IMR-90 (cell line): ENCODE data around the gene SAA1. TPM values are rescaled to one million over a fixed set of nuclear protein-coding genes. Genes with fewer than 3 reads are reported as not detected.

Experiments
- ATAC-seq: fragments of 200-7000 bp; cut with Tn5 transposase; 2 replicates; pipeline ENCODE4 v1.9.1; 2020; ENCODE audit warnings: low read depth, mild to moderate bottlenecking, moderate library complexity
- BruUV-seq: library from RNA; stranded (reverse); fragments of 400-500 nt; replicated peaks from 2 replicates; lab custom pipeline; 2021; lab: Mats Ljungman, UMichigan
- CTCF ChIA-PET: fragments of 300-600 bp; formaldehyde crosslinking; extraction: SDS; loops from one replicate; lab custom pipeline; 2021; ENCODE audit warnings: antibody characterized with exemption; lab: Yijun Ruan, JAX
- POLR2A ChIA-PET: fragments of 300-600 bp; sonication (Branson Sonifier 250); formaldehyde crosslinking; loops from one replicate; lab custom pipeline; 2022; ENCODE audit warnings: antibody characterized with exemption; ENCODE audit not compliant: unreplicated experiment; lab: Charles Lee
- DNase-seq: peaks from one replicate; pipeline ENCODE4 v3.0.0; 2013
- H2AFZ ChIP-seq: replicated peaks from 2 replicates; pipeline ENCODE3; 2013; ENCODE audit warnings: low read length, mild to moderate bottlenecking; ENCODE audit not compliant: poor library complexity
- H2AK5ac ChIP-seq: 2 replicates; pipeline ENCODE4 v1.6.1; 2013; ENCODE audit warnings: low read depth, low read length, inconsistent platforms
- H2AK9ac ChIP-seq: replicated peaks from 2 replicates; pipeline ENCODE3; 2013; ENCODE audit warnings: mild to moderate bottlenecking, low read depth, low read length, moderate library complexity; ENCODE audit not compliant: poor library complexity
- H2BK120ac ChIP-seq: 2 replicates; pipeline ENCODE4 v1.6.1; 2013; ENCODE audit warnings: low read depth, low read length, inconsistent platforms
- H2BK15ac ChIP-seq: 3 replicates; pipeline ENCODE4 v1.6.1; 2013; ENCODE audit warnings: low read depth, low read length, inconsistent platforms
- H2BK20ac ChIP-seq: 2 replicates; pipeline ENCODE4 v1.6.1; 2013; ENCODE audit warnings: low read depth, mild to moderate bottlenecking, inconsistent platforms, low read length, moderate library complexity
- H2BK5ac ChIP-seq: 2 replicates; pipeline ENCODE4 v1.6.1; 2013; ENCODE audit warnings: mild to moderate bottlenecking, low read depth, low read length, inconsistent platforms; ENCODE audit not compliant: poor library complexity, severe bottlenecking
- H3K14ac ChIP-seq: replicated peaks from 2 replicates; pipeline ENCODE4 v1.6.1; 2013; ENCODE audit warnings: low read depth, low read length, inconsistent platforms
- H3K18ac ChIP-seq: 2 replicates; pipeline ENCODE4 v1.6.1; 2013; ENCODE audit warnings: low read depth, low read length, control low read depth
- H3K23ac ChIP-seq: 2 replicates; pipeline ENCODE4 v1.6.1; 2013; ENCODE audit warnings: low read depth, low read length, inconsistent platforms
- H3K27ac ChIP-seq: 2 replicates; pipeline ENCODE4 v1.5.1; 2013; ENCODE audit warnings: mild to moderate bottlenecking, control low read depth, low read length; ENCODE audit not compliant: insufficient read depth
- H3K27me3 ChIP-seq: 2 replicates; pipeline ENCODE4 v1.6.1; 2013; ENCODE audit warnings: low read length; ENCODE audit not compliant: control insufficient read depth, insufficient read depth
- H3K36me3 ChIP-seq: 2 replicates; pipeline ENCODE4 v1.6.1; 2013; ENCODE audit warnings: low read length, mixed read lengths; ENCODE audit not compliant: control insufficient read depth, insufficient read depth
- H3K4ac ChIP-seq: 2 replicates; pipeline ENCODE4 v1.6.1; 2013; ENCODE audit warnings: low read depth, low read length, inconsistent platforms
- H3K4me1 ChIP-seq: 2 replicates; pipeline ENCODE4 v1.6.1; 2013; ENCODE audit warnings: low read length, mixed read lengths; ENCODE audit not compliant: control insufficient read depth, insufficient read depth
- H3K4me2 ChIP-seq: 2 replicates; pipeline ENCODE4 v1.6.1; 2013; ENCODE audit warnings: low read depth, mild to moderate bottlenecking, control low read depth, low read length, moderate library complexity
- H3K4me3 ChIP-seq: 2 replicates; pipeline ENCODE4 v1.5.1; 2013; ENCODE audit warnings: low read depth, mild to moderate bottlenecking, control low read depth, low read length, moderate library complexity; ENCODE audit not compliant: insufficient read depth
- H3K56ac ChIP-seq: 2 replicates; pipeline ENCODE4 v1.6.1; 2013; ENCODE audit warnings: low read length, inconsistent platforms; ENCODE audit not compliant: insufficient read depth; ENCODE audit errors: extremely low read depth
- H3K79me1 ChIP-seq, 2 experiments: 2 replicates each; pipeline ENCODE4 v1.6.1; 2013; ENCODE audit warnings: low read length in 2 of 2, inconsistent platforms in 1 of 2, low read depth in 1 of 2
- H3K9ac ChIP-seq: 2 replicates; pipeline ENCODE4 v1.6.1; 2013; ENCODE audit warnings: low read depth, low read length, control low read depth
- H3K9me1 ChIP-seq: 2 replicates; pipeline ENCODE4 v1.6.1; 2013; ENCODE audit warnings: low read length, inconsistent platforms; ENCODE audit not compliant: insufficient read depth
- H3K9me3 ChIP-seq: 2 replicates; pipeline ENCODE4 v1.6.1; 2013; ENCODE audit warnings: low read length; ENCODE audit not compliant: control insufficient read depth, insufficient read depth
- H4K20me1 ChIP-seq: 2 replicates; pipeline ENCODE4 v1.6.1; 2013; ENCODE audit warnings: low read length, inconsistent platforms; ENCODE audit not compliant: insufficient read depth
- H4K5ac ChIP-seq: 2 replicates; pipeline ENCODE4 v1.6.1; 2013; ENCODE audit warnings: mild to moderate bottlenecking, low read depth, low read length, control low read depth
- H4K8ac ChIP-seq, 2 experiments: 2 replicates each; pipeline ENCODE4 v1.6.1; 2013; ENCODE audit warnings: low read depth in 2 of 2, low read length in 2 of 2, control low read depth in 1 of 2, inconsistent platforms in 1 of 2
- H4K91ac ChIP-seq: 2 replicates; pipeline ENCODE4 v1.6.1; 2013; ENCODE audit warnings: low read depth, low read length, inconsistent platforms; ENCODE audit not compliant: insufficient read depth
- CEBPB ChIP-seq: IDR thresholded peaks from 2 replicates; pipeline ENCODE4 v1.6.1; 2012; ENCODE audit warnings: low read depth, low read length, improper control_type of control experiment
- CHD1 ChIP-seq: IDR thresholded peaks from 2 replicates; pipeline ENCODE4 v1.6.1; 2012; ENCODE audit warnings: low read depth, low read length, improper control_type of control experiment
- MAFK ChIP-seq: IDR thresholded peaks from 2 replicates; pipeline ENCODE4 v1.6.1; 2012; ENCODE audit warnings: low read depth, low read length, improper control_type of control experiment
- RCOR1 ChIP-seq: IDR thresholded peaks from 2 replicates; pipeline ENCODE4 v1.6.1; 2012; ENCODE audit warnings: mild to moderate bottlenecking, low read length, improper control_type of control experiment; ENCODE audit not compliant: insufficient replicate concordance
- USF2 ChIP-seq: fragments of 150-350 bp; IDR thresholded peaks from 2 replicates; pipeline ENCODE4 v1.6.1; 2017; ENCODE audit warnings: mild to moderate bottlenecking, antibody characterized with exemption, low read length, low read depth
- dilution Hi-C: fragments of 300-500 bp; cut with HindIII; formaldehyde crosslinking; loops from one replicate; pipeline ENCODE4 v1.14.3; 2018; ENCODE audit warnings: low sequenced_read_pairs; ENCODE audit not compliant: unreplicated experiment
- in situ Hi-C: fragments of 300-500 bp; cut with MboI; formaldehyde crosslinking; loops from 3 replicates; pipeline ENCODE4 v1.14.3; 2019; ENCODE audit warnings: low sequenced_read_pairs, inconsistent platforms, mixed read lengths
- intact Hi-C: fragments of 100-400 bp; cut with micrococcal nuclease; formaldehyde crosslinking; loops from 2 replicates; pipeline ENCODE4 v1.10.0; 2022
- polyA plus RNA-seq, 3 experiments: library from polyadenylated mRNA; depleted of rRNA; stranded (reverse); fragments of >200 nt; gene quantifications; 2 replicates each; pipeline ENCODE4 v1.2.3, GENCODE V29; 2012; ENCODE audit warnings: low replicate concordance in 1 of 3
- total RNA-seq: library from RNA; depleted of rRNA; stranded (reverse); fragments of >200 nt; gene quantifications from 2 replicates; pipeline ENCODE4 v1.2.3, GENCODE V29; 2012

The SAA1 gene
- total and polyA plus RNA-seq, 2 of the 4 experiments (the other 2 are of a cell fraction): not detected

- Histone ChIP-seq H3K4ac (no peak overlapping the region), H3K4me3 (no peak overlapping the region), H3K9me3 (no peaks in the 10 kb centered on the region), H2AK5ac (no peak overlapping the region), H3K4me2 (no peak overlapping the region), H3K14ac (no peak overlapping the region), H4K91ac (no peak overlapping the region), H3K27ac (no peak overlapping the region), H4K20me1 (no peaks in the 10 kb centered on the region), H3K79me1 (no peaks in the 10 kb centered on the region), H2BK20ac (no peak overlapping the region), H2AK9ac (no peak overlapping the region), H3K9me1 (no peaks in the 10 kb centered on the region), H2AFZ (no peak overlapping the region), H3K4me1 (no peaks in the 10 kb centered on the region), H3K18ac (no peak overlapping the region), H3K36me3 (peaks cover 12% of the 10 kb centered on the region), H4K8ac (no peak overlapping the region), H3K27me3 (no peaks in the 10 kb centered on the region), H2BK15ac (no peak overlapping the region), H3K9ac (no peak overlapping the region), H3K56ac (no peak overlapping the region), H3K23ac (no peak overlapping the region), H2BK5ac (no peak overlapping the region), H4K5ac (no peak overlapping the region), H2BK120ac (no peak overlapping the region)
- intact Hi-C loops: no loop called here
- ChIA-PET POLR2A (no interaction called here), CTCF (interaction anchor here (1.0 kb wide), 1 partner anchor 56 kb away, joined by 3 read pairs; no protein-coding TSS in a partner anchor)
- TF ChIP-seq CHD1 (no peak), USF2 (no peak), MAFK (no peak), CEBPB (no peak), RCOR1 (no peak)
- BruUV-seq: no TSS peak
- dilution Hi-C loops: no loop called here
- no peak for ATAC-seq
- in situ Hi-C loops: no loop called here
- no peak for DNase-seq
Observed at GRCh38 chr11:18299721-18300120, 33.7 kb downstream of the SAA1 start.
